PC-9 (cell line): Measurements from ENCODE around the gene DOCK4. TPM values are rescaled to one million over a fixed set of nuclear protein-coding genes. Genes with fewer than 3 reads are reported as not detected.
A peak's percentile ranks its signal among the peaks of the same experiment; 100 is the strongest.

Source experiments
- BruUV-seq: library from RNA; stranded (reverse); fragments of 400-500 nt; replicated peaks from 2 replicates; lab custom pipeline; 2021; lab: Mats Ljungman, UMichigan
- CTCF ChIA-PET: fragments of 300-600 bp; sonication (Branson Sonifier 250); formaldehyde crosslinking; loops from one replicate; lab custom pipeline; 2022; ENCODE audit warnings: antibody characterized with exemption; lab: Charles Lee
- POLR2A ChIA-PET: fragments of 300-600 bp; sonication (Branson Sonifier 250); formaldehyde crosslinking; loops from one replicate; lab custom pipeline; 2022; ENCODE audit warnings: antibody characterized with exemption; ENCODE audit not compliant: unreplicated experiment; lab: Charles Lee
- DNase-seq, 2 experiments: peaks; one replicate each; pipeline versions ENCODE4 v3.0.0 to v3.0.0-alpha.2; 2015 to 2022; ENCODE audit warnings: mixed read lengths in 1 of 2
- H2AFZ ChIP-seq: fragments of 200-600 bp; sonication (generic); 2 replicates; pipeline ENCODE4 v1.8.1; 2017; ENCODE audit warnings: antibody characterized with exemption
- H3F3A ChIP-seq: fragments of 200-600 bp; sonication (generic); 2 replicates; pipeline ENCODE4 v1.8.1; 2017; ENCODE audit warnings: antibody characterized with exemption, mild to moderate bottlenecking, low read depth; ENCODE audit not compliant: insufficient read depth
- H3K27ac ChIP-seq: fragments of 200-600 bp; sonication (generic); 2 replicates; pipeline ENCODE4 v1.6.1; 2016; ENCODE audit warnings: mixed run types
- H3K27me3 ChIP-seq: fragments of 200-600 bp; sonication (generic); 2 replicates; pipeline ENCODE4 v1.6.1; 2016; ENCODE audit warnings: low read depth, mixed run types; ENCODE audit not compliant: insufficient read depth
- H3K36me3 ChIP-seq: fragments of 200-600 bp; sonication (generic); 2 replicates; pipeline ENCODE4 v1.6.1; 2016; ENCODE audit warnings: low read depth, mixed run types
- H3K4me1 ChIP-seq: fragments of 200-600 bp; sonication (generic); replicated peaks from 2 replicates; pipeline ENCODE4 v1.6.1; 2016; ENCODE audit warnings: mixed run types; ENCODE audit not compliant: insufficient read depth
- H3K4me2 ChIP-seq: fragments of 200-600 bp; sonication (generic); 2 replicates; pipeline ENCODE4 v1.6.1; 2017; ENCODE audit warnings: mixed run types
- H3K4me3 ChIP-seq: fragments of 200-600 bp; sonication (generic); 2 replicates; pipeline ENCODE4 v1.6.1; 2016; ENCODE audit warnings: mixed run types
- H3K79me2 ChIP-seq: fragments of 200-600 bp; sonication (generic); 2 replicates; pipeline ENCODE4 v1.6.1; 2017; ENCODE audit warnings: low read depth, mixed run types
- H3K9me2 ChIP-seq: fragments of 200-600 bp; sonication (generic); 2 replicates; pipeline ENCODE4 v1.8.1; 2017; ENCODE audit warnings: mild to moderate bottlenecking; ENCODE audit not compliant: insufficient read depth
- H3K9me3 ChIP-seq: fragments of 200-600 bp; sonication (generic); 2 replicates; pipeline ENCODE4 v1.8.1; 2016; ENCODE audit warnings: low read depth; ENCODE audit not compliant: insufficient read depth
- H4K20me1 ChIP-seq: fragments of 200-600 bp; sonication (generic); 2 replicates; pipeline ENCODE4 v1.8.1; 2017; ENCODE audit not compliant: insufficient read depth
- CTCF ChIP-seq: fragments of 200-600 bp; sonication (generic); conservative IDR thresholded peaks from 2 replicates; pipeline ENCODE4 v1.6.1; 2017; ENCODE audit warnings: mixed run types, antibody characterized with exemption, mild to moderate bottlenecking, moderate library complexity
- EZH2 ChIP-seq: fragments of 200-600 bp; sonication (generic); IDR thresholded peaks from 2 replicates; pipeline ENCODE4 v1.8.0; 2017; ENCODE audit warnings: antibody characterized with exemption, low read depth
- intact Hi-C: fragments of 100-400 bp; cut with micrococcal nuclease; formaldehyde crosslinking; loops from one replicate; pipeline ENCODE4 v1.10.0; 2022; ENCODE audit not compliant: unreplicated experiment
- total RNA-seq: library from RNA; stranded (reverse); gene quantifications from 2 replicates; pipeline ENCODE4 v1.2.3, GENCODE V29; 2021

DOCK4 gene
- total RNA-seq, 1 experiment from 2014 or later = 0.98 TPM

GRCh38 chr7:111840528-111840927 lies 365.7 kb downstream of the DOCK4 start:
- H4K20me1 ChIP-seq = no peaks in the 10 kb centered on the region
- H3K9me2 ChIP-seq = 0 out of 2 replicates have a peak, but pooled peaks cover 3% of the 10 kb centered on the region
- H3F3A ChIP-seq = no peaks in the 10 kb centered on the region
- TF ChIP-seq CTCF = no peak
- no peak for TF ChIP-seq EZH2
- CTCF ChIA-PET = no interaction called here
- H3K27ac ChIP-seq = no peak overlapping the region
- H3K4me2 ChIP-seq = no peak overlapping the region
- POLR2A ChIA-PET = no interaction called here
- no TSS peak for BruUV-seq
- H2AFZ ChIP-seq = no peak overlapping the region
- H3K4me1 ChIP-seq = no peaks in the 10 kb centered on the region
- H3K79me2 ChIP-seq = no peaks in the 10 kb centered on the region
- no peaks in the 10 kb centered on the region for H3K27me3 ChIP-seq
- H3K36me3 ChIP-seq = no peaks in the 10 kb centered on the region
- DNase-seq = no peak
- no peaks in the 10 kb centered on the region for H3K9me3 ChIP-seq
- no peak overlapping the region for H3K4me3 ChIP-seq
- intact Hi-C loops = no loop called here

GRCh38 chr7:111839261-111839660 lies 366.9 kb downstream of the DOCK4 start:
- CTCF ChIA-PET = no interaction called here
- intact Hi-C loops = no loop called here

GRCh38 chr7:111836592-111836991 lies 369.6 kb downstream of the DOCK4 start:
- Histone ChIP-seq H3K4me3 (no peak overlapping the region), H3K79me2 (no peaks in the 10 kb centered on the region), H3F3A (no peaks in the 10 kb centered on the region), H4K20me1 (no peaks in the 10 kb centered on the region), H3K9me2 (0 out of 2 replicates have a peak, but pooled peaks cover 3% of the 10 kb centered on the region), H3K27me3 (no peaks in the 10 kb centered on the region), H3K4me1 (no peaks in the 10 kb centered on the region), H3K36me3 (no peaks in the 10 kb centered on the region), H3K27ac (no peak overlapping the region), H3K9me3 (no peaks in the 10 kb centered on the region), H2AFZ (no peak overlapping the region), H3K4me2 (no peak overlapping the region)
- DNase-seq = no peak
- CTCF ChIA-PET = no interaction called here
- BruUV-seq = no TSS peak
- intact Hi-C loops = no loop called here
- TF ChIP-seq CTCF = no peak
- no peak for TF ChIP-seq EZH2
- POLR2A ChIA-PET = no interaction called here

More at GRCh38 chr7:111839261-111839660, 366.9 kb downstream of the DOCK4 start:
- Histone ChIP-seq H3K27ac (no peak overlapping the region), H4K20me1 (no peaks in the 10 kb centered on the region), H3F3A (no peaks in the 10 kb centered on the region), H3K9me3 (no peaks in the 10 kb centered on the region), H3K4me3 (no peak overlapping the region), H3K36me3 (no peaks in the 10 kb centered on the region), H3K4me2 (no peak overlapping the region), H3K9me2 (0 out of 2 replicates have a peak, but pooled peaks cover 3% of the 10 kb centered on the region), H3K79me2 (no peaks in the 10 kb centered on the region), H3K4me1 (no peaks in the 10 kb centered on the region), H2AFZ (0 out of 2 replicates have a peak overlapping the region, but pooled peaks have one; percentile 23), H3K27me3 (no peaks in the 10 kb centered on the region)
- DNase-seq = no peak
- no TSS peak for BruUV-seq
- TF ChIP-seq EZH2 (no peak), CTCF (no peak)
- POLR2A ChIA-PET = no interaction called here
